ENCODE data around the gene CGNL1.

CGNL1 gene

DNA sequence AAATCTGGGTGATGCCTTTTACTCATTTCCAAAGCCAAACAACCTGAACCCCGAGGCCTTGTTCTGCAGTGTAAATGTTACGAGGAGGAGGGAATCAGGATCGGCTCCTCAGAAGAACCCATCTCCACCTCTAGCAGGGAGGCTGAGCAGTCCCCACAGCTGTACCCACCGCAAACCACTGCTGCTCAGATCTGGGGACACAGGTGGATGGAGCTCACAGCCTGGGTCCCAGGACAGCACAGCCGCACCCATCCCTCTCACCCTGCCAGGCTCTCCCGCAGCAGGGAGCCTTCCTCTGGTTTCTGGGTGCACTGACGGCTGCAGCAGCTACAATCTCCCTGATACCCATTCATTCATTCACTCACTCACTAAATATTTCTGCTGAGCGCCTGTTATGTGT is 44.0 kb upstream of the CGNL1 start:
- TF ChIP-seq, protein P1, sequence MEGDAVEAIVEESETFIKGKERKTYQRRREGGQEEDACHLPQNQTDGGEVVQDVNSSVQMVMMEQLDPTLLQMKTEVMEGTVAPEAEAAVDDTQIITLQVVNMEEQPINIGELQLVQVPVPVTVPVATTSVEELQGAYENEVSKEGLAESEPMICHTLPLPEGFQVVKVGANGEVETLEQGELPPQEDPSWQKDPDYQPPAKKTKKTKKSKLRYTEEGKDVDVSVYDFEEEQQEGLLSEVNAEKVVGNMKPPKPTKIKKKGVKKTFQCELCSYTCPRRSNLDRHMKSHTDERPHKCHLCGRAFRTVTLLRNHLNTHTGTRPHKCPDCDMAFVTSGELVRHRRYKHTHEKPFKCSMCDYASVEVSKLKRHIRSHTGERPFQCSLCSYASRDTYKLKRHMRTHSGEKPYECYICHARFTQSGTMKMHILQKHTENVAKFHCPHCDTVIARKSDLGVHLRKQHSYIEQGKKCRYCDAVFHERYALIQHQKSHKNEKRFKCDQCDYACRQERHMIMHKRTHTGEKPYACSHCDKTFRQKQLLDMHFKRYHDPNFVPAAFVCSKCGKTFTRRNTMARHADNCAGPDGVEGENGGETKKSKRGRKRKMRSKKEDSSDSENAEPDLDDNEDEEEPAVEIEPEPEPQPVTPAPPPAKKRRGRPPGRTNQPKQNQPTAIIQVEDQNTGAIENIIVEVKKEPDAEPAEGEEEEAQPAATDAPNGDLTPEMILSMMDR (IDR thresholded peaks at IDR 0.05; ENCODE audit: extremely low read depth, insufficient read depth, missing control alignments): no peak
- in situ Hi-C loops (cut with MboI; ENCODE audit: low pct_unique_long_range_greater_than_20kb, low sequenced_read_pairs, unreplicated experiment): no loop called here
- no peak for DNase-seq (ENCODE audit: low spot score)

DNA sequence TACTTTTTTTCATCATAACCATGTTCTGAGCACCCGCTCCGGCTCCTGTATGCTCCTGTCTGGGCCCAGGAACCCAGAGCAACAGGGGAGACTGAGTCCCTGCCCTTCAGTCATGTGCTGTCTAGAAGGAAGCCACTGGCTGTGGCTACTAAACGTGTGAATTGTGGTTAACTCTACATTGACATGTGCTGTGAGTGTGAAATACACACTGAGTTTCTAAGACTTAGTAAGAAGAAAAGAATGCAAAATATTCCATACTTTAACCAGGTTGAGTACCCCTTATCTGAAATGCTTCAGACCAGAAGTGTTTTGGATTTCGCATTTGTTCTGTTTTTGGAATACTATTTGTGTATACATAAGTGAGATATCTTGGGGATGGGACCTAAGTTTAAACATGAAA is 42.8 kb upstream of the CGNL1 start:
- in situ Hi-C loops (cut with MboI; ENCODE audit: low pct_unique_long_range_greater_than_20kb, low sequenced_read_pairs, unreplicated experiment): no loop called here
- DNase-seq (ENCODE audit: low spot score): no peak
- TF ChIP-seq, protein P1 (IDR thresholded peaks at IDR 0.05; ENCODE audit: extremely low read depth, insufficient read depth, missing control alignments): no peak

- in situ Hi-C loops (cut with MboI; ENCODE audit: low pct_unique_long_range_greater_than_20kb, low sequenced_read_pairs, unreplicated experiment): no loop called here
- TF ChIP-seq, protein P1 (IDR thresholded peaks at IDR 0.05; ENCODE audit: extremely low read depth, insufficient read depth, missing control alignments): no peak
- DNase-seq (ENCODE audit: low spot score): no peak
These were observed 42.0 kb upstream of the CGNL1 start for GRCh38 chr15:57334257-57334656.

- TF ChIP-seq, protein P1 (IDR thresholded peaks at IDR 0.05; ENCODE audit: extremely low read depth, insufficient read depth, missing control alignments): no peak
- in situ Hi-C loops (cut with MboI; ENCODE audit: low pct_unique_long_range_greater_than_20kb, low sequenced_read_pairs, unreplicated experiment): no loop called here
- no peak for DNase-seq (ENCODE audit: low spot score)
These were observed 41.0 kb upstream of the CGNL1 start for GRCh38 chr15:57335293-57335715.

- no peak for DNase-seq (ENCODE audit: low spot score)
- in situ Hi-C loops (cut with MboI; ENCODE audit: low pct_unique_long_range_greater_than_20kb, low sequenced_read_pairs, unreplicated experiment): no loop called here
- TF ChIP-seq, protein P1 (IDR thresholded peaks at IDR 0.05; ENCODE audit: extremely low read depth, insufficient read depth, missing control alignments): no peak
These were observed 40.6 kb upstream of the CGNL1 start for GRCh38 chr15:57335719-57336118.

- TF ChIP-seq, protein P1 (IDR thresholded peaks at IDR 0.05; ENCODE audit: extremely low read depth, insufficient read depth, missing control alignments): no peak
- DNase-seq (ENCODE audit: low spot score): no peak
- in situ Hi-C loops (cut with MboI; ENCODE audit: low pct_unique_long_range_greater_than_20kb, low sequenced_read_pairs, unreplicated experiment): no loop called here
These were observed 38.4 kb upstream of the CGNL1 start for GRCh38 chr15:57337868-57338411.

DNA sequence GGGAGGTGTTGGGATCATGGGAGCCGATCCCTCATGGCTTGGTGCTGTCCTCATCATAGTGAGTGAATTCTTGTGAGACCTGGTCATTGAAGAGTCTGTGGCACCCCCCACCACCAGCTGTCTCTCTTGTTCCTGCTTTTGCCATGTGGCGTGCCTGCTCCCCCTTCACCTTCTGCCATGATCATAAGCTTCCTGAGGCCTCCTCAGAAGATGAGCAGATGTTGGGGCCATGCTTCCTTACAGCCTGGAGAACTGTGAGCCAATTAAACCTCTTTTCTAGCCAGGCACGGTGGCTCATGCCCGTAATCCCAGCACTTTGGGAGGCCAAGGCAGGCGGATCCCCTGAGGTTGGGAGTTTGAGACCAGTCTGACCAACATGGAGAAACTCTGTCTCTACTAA is 37.0 kb upstream of the CGNL1 start:
- no peak for DNase-seq (ENCODE audit: low spot score)
- in situ Hi-C loops (cut with MboI; ENCODE audit: low pct_unique_long_range_greater_than_20kb, low sequenced_read_pairs, unreplicated experiment): no loop called here
- TF ChIP-seq, protein P1 (IDR thresholded peaks at IDR 0.05; ENCODE audit: extremely low read depth, insufficient read depth, missing control alignments): no peak
